Astrocyte (in vitro differentiated cells and primary cell): ENCODE measurements around the gene MRFAP1.

Experiments
- CTCF ChIP-seq: IDR thresholded peaks from 2 replicates; pipeline ENCODE4 v1.5.1; 2011; ENCODE audit warnings: low read depth, mild to moderate bottlenecking, inconsistent platforms, low read length, moderate library complexity; ENCODE audit not compliant: insufficient read depth
- EZH2 ChIP-seq: IDR thresholded peaks from 2 replicates; pipeline ENCODE4 v1.6.1; 2012; ENCODE audit warnings: mild to moderate bottlenecking, low read length, inconsistent platforms; ENCODE audit not compliant: insufficient read depth

- no peak for TF ChIP-seq CTCF
- TF ChIP-seq EZH2: no peak
Observed at GRCh38 chr4:6617246-6617645, 23.2 kb upstream of the MRFAP1 start.
